SK-N-SH (cell line): ENCODE data around the gene BAAT.

Experiments used
- CTCF ChIP-seq: fragments of 200-600 bp; sonication (generic); IDR thresholded peaks from 2 replicates; pipeline ENCODE4 v1.6.1; 2017; ENCODE audit warnings: antibody characterized with exemption, mild to moderate bottlenecking, moderate library complexity
- EP300 ChIP-seq, 2 experiments: IDR thresholded peaks; 2 replicates each; pipeline versions ENCODE4 v1.4.0 to v1.6.1; 2012; ENCODE audit warnings: borderline replicate concordance in 1 of 2, low read depth in 1 of 2, low read length in 1 of 2
- EZH2phosphoT487 ChIP-seq: fragments of 200-600 bp; sonication (generic); IDR thresholded peaks from 2 replicates; pipeline ENCODE4 v1.6.1; 2017; ENCODE audit warnings: low read depth, mixed run types, mild to moderate bottlenecking, antibody characterized with exemption, moderate library complexity, borderline replicate concordance
- FOXJ3 ChIP-seq: sonication (generic); formaldehyde crosslinking; IDR thresholded peaks from 2 replicates; pipeline ENCODE4 v1.5.1; 2020; ENCODE audit warnings: mild to moderate bottlenecking, missing genetic modification reagents
- GABPA ChIP-seq: IDR thresholded peaks from 2 replicates; pipeline ENCODE4 v1.4.0; 2012; ENCODE audit warnings: low read depth, mild to moderate bottlenecking
- JUND ChIP-seq: IDR thresholded peaks from 2 replicates; pipeline ENCODE4 v1.4.0; 2012
- POLR2AphosphoS5 ChIP-seq: IDR thresholded peaks from 2 replicates; pipeline ENCODE4 v1.6.1; 2012; ENCODE audit warnings: low read depth, low read length
- TAF1 ChIP-seq: IDR thresholded peaks from 2 replicates; pipeline ENCODE4 v1.6.1; 2012; ENCODE audit warnings: low read depth, mild to moderate bottlenecking, low read length, moderate library complexity, borderline replicate concordance
- TEAD4 ChIP-seq: IDR thresholded peaks from 2 replicates; pipeline ENCODE4 v1.4.0; 2012; ENCODE audit warnings: mild to moderate bottlenecking, borderline replicate concordance; ENCODE audit not compliant: insufficient read depth
- YY1 ChIP-seq: IDR thresholded peaks from 2 replicates; pipeline ENCODE4 v1.4.0; 2012; ENCODE audit warnings: low read depth, mild to moderate bottlenecking

GRCh38 chr9:101417977-101418376, 33.2 kb upstream of the BAAT start:
- no peak for TF ChIP-seq YY1
- TF ChIP-seq TAF1 = no peak
- no peak for TF ChIP-seq CTCF
- no peak for TF ChIP-seq EZH2phosphoT487
- no peak for TF ChIP-seq FOXJ3 (CRISPR knock-in tag)
- TF ChIP-seq JUND = no peak
- no peak for TF ChIP-seq TEAD4
- TF ChIP-seq GABPA = no peak
- TF ChIP-seq POLR2AphosphoS5 = no peak
- TF ChIP-seq EP300 (IDR thresholded peaks at IDR 0.05; ENCODE audit: borderline replicate concordance in 1 of 2, low read depth in 1 of 2, low read length in 1 of 2) = no peak
